Epithelial cell of proximal tubule (primary cell): ENCODE measurements around the gene ZNF853. TPM values are rescaled to one million over a fixed set of nuclear protein-coding genes. Genes with fewer than 3 reads are reported as not detected.

Experiments used
- DNase-seq: peaks from one replicate; pipeline ENCODE4 v3.0.0-alpha.2; 2011; ENCODE audit warnings: low read depth
- H3K4me3 ChIP-seq: 2 replicates; pipeline ENCODE4 v1.5.1; 2011; ENCODE audit warnings: low read depth, mild to moderate bottlenecking, low read length
- total RNA-seq: library from RNA; depleted of rRNA; stranded (reverse); fragments of >200 nt; gene quantifications from 2 replicates; pipeline ENCODE4 v1.2.3, GENCODE V29; 2015
- TF ChIP-seq, protein P1 (sequence below): conservative IDR thresholded peaks from 2 replicates; pipeline ENCODE4 v1.5.1; 2012; ENCODE audit warnings: low read depth, mild to moderate bottlenecking, low read length

ZNF853 gene
- total RNA-seq, 1 donor from 2014 or later = 9.9 TPM

GRCh38 chr7:6649241-6649961 lies 34.0 kb downstream of the ZNF853 start:
- no peak overlapping the region for H3K4me3 ChIP-seq
- TF ChIP-seq, protein P1, sequence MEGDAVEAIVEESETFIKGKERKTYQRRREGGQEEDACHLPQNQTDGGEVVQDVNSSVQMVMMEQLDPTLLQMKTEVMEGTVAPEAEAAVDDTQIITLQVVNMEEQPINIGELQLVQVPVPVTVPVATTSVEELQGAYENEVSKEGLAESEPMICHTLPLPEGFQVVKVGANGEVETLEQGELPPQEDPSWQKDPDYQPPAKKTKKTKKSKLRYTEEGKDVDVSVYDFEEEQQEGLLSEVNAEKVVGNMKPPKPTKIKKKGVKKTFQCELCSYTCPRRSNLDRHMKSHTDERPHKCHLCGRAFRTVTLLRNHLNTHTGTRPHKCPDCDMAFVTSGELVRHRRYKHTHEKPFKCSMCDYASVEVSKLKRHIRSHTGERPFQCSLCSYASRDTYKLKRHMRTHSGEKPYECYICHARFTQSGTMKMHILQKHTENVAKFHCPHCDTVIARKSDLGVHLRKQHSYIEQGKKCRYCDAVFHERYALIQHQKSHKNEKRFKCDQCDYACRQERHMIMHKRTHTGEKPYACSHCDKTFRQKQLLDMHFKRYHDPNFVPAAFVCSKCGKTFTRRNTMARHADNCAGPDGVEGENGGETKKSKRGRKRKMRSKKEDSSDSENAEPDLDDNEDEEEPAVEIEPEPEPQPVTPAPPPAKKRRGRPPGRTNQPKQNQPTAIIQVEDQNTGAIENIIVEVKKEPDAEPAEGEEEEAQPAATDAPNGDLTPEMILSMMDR = no peak

DNA sequence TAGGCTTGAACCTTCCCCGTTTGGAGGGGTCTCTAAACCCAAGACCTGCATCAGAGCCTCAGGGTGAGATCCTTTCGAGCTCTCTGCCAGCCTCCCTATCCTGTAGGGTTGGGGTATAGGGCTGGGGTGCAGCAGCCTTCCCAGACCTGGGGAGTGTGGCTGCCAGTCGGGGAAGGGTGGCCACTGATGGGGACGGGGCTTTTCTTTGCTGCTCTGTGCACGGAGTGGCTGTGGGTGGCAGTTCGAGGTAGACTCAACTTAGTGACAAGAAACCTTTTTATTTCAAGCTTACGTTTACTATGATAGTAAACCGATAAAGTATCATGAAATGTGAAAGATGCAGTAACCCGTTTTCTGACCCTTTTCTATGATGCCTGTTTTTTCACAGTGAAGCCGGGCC lies 34.7 kb downstream of the ZNF853 start:
- no peak for DNase-seq
- TF ChIP-seq, protein P1 = no peak
- no peak overlapping the region for H3K4me3 ChIP-seq

More at GRCh38 chr7:6649241-6649961, 34.0 kb downstream of the ZNF853 start:
- DNase-seq = no peak

DNA sequence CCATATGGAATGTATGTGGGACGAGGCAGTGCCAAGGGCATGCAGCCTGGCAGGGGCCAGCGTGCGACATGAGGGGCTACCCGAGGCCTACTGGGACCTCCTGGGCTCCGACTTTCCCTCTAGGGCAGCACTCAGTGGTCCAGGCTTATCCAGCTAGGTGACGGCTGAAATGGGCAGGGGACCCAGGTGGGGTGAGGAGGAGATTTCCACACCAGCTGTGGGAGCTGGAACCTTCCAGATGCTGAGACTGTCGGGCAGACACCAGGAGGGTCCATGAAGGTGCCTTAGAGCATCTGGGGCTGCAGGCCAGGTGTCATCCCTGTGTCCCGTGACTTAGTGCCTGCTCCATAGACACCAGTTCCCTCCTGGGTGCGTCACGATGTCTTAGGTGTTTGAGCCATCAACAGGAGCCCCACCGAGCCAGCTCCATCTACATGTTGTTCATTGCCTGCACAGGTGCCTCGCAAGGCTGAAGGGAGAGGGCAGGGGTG lies 35.2 kb downstream of the ZNF853 start:
- TF ChIP-seq, protein P1 = no peak
- DNase-seq = no peak
- no peak overlapping the region for H3K4me3 ChIP-seq

- no peak for DNase-seq
- H3K4me3 ChIP-seq = no peak overlapping the region
- TF ChIP-seq, protein P1 = no peak
Observed at GRCh38 chr7:6651851-6652445, 36.5 kb downstream of the ZNF853 start.

DNA sequence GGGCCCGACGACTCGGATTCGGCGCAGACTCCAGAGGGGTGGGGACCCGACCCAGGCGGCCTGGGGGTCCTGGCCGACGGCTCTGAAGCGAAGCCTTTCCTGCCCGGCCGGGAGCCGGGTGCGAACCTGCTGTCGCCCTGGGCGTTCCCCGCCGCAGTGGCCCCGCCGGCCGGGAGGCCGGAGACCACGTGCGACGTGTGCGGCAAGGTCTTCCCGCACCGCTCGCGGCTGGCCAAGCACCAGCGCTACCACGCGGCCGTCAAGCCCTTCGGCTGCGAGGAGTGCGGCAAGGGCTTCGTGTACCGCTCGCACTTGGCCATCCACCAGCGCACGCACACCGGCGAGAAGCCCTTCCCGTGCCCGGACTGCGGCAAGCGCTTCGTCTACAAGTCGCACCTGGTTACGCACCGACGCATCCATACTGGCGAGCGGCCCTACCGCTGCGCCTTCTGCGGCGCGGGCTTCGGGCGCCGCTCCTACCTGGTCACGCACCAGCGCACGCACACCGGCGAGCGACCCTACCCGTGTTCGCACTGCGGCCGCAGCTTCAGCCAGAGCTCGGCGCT lies 37.1 kb downstream of the ZNF853 start:
- no peak for DNase-seq
- H3K4me3 ChIP-seq = no peak overlapping the region
- TF ChIP-seq, protein P1 = no peak

DNA sequence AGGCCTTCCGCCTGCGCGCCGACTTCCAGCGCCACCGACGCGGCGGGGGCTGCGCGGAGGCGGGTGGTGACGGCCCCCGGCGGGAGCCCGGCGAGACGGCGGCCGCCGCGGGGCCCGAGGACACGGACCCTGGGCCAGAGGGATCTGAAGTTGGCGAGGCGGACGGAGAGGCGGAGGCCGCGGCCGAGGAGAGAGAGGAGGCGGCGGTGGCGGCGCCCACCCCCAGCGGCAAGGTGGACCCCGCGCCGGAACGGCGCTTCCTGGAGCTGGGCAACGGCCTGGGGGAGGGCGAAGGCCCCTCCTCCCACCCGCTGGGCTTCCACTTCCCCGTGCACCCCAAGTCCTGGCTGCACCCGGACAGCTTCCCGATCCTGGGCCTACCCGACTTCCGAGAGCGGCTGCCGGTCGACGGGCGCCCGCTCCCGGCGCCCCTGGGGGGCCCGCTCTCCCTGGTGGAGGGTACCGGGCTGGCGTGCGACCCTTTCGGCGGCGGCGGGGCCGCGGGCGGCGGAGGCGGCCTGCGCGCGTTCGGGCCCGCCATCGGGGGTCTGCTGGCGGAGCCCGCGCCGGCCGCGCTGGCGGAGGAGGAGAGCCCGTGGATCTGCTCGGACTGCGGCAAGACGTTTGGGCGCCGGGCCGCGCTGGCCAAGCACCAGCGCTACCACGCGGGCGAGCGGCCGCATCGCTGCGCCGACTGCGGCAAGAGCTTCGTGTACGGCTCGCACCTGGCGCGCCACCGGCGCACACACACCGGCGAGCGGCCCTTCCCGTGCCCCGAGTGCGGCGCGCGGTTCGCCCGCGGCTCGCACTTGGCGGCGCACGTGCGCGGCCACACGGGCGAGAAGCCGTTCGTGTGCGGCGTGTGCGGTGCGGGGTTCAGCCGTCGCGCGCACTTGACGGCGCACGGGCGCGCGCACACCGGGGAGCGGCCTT lies 37.9 kb downstream of the ZNF853 start:
- no peak overlapping the region for H3K4me3 ChIP-seq
- DNase-seq = no peak
- TF ChIP-seq, protein P1 = no peak
